ENCODE data around the gene FCGR3A.
"Not testable (repeated sequence)": the region's sequence is repeated elsewhere in the genome, so short reads cannot be mapped to it uniquely, and the experiment has no call there.

DNA sequence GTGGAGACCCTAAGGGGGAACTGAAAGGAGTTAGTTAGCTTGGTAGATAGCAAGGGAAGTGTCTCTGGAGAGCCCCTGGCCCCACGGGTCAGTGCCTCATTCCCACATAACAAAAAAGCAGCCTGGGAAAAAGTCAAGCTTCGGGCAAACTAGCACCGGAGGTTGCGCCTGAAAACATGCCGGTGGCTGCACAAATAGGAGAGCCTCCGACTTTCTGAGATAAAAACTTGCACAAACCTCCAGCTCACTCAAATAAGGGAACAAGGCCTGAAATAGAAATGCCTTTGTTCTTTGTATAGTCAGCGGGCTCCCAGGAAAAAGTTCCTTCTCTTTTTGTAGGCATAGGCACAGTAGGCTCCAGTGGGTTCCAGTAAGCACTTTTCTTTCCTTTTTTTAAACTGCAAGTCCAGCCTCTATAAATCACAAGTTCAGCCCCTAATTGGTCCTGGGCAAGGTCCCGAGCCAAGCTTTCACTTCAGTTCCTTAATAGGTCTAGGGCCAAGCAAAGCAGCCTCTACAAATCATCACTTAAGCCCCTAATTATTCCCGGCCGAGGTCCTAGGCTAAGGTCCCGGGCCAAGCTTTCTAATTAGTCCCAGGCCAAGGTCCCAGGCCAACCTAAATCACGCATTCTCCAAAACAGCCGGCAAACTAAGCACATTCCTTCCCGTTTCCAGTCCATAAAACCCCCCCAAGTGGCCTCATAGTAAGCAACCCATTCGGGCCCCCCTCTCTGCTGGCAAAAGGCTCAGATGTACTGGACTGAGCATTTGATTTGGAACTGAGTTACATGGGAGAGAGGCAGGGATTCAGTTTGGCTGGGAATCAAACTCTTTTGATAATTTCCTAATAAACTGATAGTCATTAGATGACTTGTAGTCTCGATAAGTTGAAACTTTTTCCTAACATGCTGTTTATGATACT lies 16.7 kb downstream of the FCGR3A start:
- TF ChIP-seq, protein P1, sequence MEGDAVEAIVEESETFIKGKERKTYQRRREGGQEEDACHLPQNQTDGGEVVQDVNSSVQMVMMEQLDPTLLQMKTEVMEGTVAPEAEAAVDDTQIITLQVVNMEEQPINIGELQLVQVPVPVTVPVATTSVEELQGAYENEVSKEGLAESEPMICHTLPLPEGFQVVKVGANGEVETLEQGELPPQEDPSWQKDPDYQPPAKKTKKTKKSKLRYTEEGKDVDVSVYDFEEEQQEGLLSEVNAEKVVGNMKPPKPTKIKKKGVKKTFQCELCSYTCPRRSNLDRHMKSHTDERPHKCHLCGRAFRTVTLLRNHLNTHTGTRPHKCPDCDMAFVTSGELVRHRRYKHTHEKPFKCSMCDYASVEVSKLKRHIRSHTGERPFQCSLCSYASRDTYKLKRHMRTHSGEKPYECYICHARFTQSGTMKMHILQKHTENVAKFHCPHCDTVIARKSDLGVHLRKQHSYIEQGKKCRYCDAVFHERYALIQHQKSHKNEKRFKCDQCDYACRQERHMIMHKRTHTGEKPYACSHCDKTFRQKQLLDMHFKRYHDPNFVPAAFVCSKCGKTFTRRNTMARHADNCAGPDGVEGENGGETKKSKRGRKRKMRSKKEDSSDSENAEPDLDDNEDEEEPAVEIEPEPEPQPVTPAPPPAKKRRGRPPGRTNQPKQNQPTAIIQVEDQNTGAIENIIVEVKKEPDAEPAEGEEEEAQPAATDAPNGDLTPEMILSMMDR (IDR thresholded peaks at IDR 0.05), result not testable (repeated sequence)
- TF ChIP-seq POLR2A (IDR thresholded peaks at IDR 0.05), result not testable (repeated sequence)

Measured in adrenal gland (tissue), 5 donors.